IMR-90 (cell line): Measurements from ENCODE around the gene FAXDC2.

Source experiments
- CHD1 ChIP-seq: IDR thresholded peaks from 2 replicates; pipeline ENCODE4 v1.6.1; 2012; ENCODE audit warnings: low read depth, low read length, improper control_type of control experiment
- FOS ChIP-seq: fragments of 150-350 bp; IDR thresholded peaks from 2 replicates; pipeline ENCODE4 v1.6.1; 2016; ENCODE audit warnings: low read depth, low read length
- MAFK ChIP-seq: IDR thresholded peaks from 2 replicates; pipeline ENCODE4 v1.6.1; 2012; ENCODE audit warnings: low read depth, low read length, improper control_type of control experiment
- MXI1 ChIP-seq: IDR thresholded peaks from 2 replicates; pipeline ENCODE4 v1.6.1; 2012; ENCODE audit warnings: low read depth, mild to moderate bottlenecking, low read length, moderate library complexity, borderline replicate concordance
- POLR2A ChIP-seq: IDR thresholded peaks from 2 replicates; pipeline ENCODE4 v1.6.1; 2012; ENCODE audit warnings: mild to moderate bottlenecking, low read depth, low read length
- RAD21 ChIP-seq: IDR thresholded peaks from 2 replicates; pipeline ENCODE4 v1.6.1; 2012; ENCODE audit warnings: low read length, improper control_type of control experiment
- RCOR1 ChIP-seq: IDR thresholded peaks from 2 replicates; pipeline ENCODE4 v1.6.1; 2012; ENCODE audit warnings: mild to moderate bottlenecking, low read length, improper control_type of control experiment; ENCODE audit not compliant: insufficient replicate concordance
- TF ChIP-seq, protein P1 (sequence below): conservative IDR thresholded peaks from 2 replicates; pipeline ENCODE4 v1.5.1; 2012; ENCODE audit warnings: mild to moderate bottlenecking, low read depth, low read length, improper control_type of control experiment

DNA sequence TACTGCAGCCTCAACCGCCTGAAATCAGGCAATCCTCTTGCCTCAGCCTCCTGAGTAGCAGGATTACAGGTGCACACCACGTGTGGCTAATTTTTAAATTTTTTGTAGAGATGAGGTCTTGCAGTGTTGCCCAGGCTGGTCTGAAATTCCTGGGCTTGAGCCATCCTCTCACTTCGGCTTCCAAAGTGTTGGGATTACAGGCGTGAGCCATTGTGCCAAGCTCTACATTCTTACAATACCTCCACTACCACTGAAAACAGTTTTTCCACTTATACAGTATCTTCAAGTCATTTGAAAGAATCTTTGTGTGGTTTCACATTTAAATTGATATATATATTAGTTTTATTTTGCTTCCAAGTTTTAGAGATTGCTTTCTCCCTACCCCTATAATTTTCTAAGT is 52.6 kb downstream of the FAXDC2 start:
- TF ChIP-seq POLR2A = no peak
- no peak for TF ChIP-seq RCOR1
- TF ChIP-seq, protein P1, sequence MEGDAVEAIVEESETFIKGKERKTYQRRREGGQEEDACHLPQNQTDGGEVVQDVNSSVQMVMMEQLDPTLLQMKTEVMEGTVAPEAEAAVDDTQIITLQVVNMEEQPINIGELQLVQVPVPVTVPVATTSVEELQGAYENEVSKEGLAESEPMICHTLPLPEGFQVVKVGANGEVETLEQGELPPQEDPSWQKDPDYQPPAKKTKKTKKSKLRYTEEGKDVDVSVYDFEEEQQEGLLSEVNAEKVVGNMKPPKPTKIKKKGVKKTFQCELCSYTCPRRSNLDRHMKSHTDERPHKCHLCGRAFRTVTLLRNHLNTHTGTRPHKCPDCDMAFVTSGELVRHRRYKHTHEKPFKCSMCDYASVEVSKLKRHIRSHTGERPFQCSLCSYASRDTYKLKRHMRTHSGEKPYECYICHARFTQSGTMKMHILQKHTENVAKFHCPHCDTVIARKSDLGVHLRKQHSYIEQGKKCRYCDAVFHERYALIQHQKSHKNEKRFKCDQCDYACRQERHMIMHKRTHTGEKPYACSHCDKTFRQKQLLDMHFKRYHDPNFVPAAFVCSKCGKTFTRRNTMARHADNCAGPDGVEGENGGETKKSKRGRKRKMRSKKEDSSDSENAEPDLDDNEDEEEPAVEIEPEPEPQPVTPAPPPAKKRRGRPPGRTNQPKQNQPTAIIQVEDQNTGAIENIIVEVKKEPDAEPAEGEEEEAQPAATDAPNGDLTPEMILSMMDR = no peak
- TF ChIP-seq RAD21 = no peak
- no peak for TF ChIP-seq MXI1
- no peak for TF ChIP-seq CHD1
- TF ChIP-seq FOS = no peak
- no peak for TF ChIP-seq MAFK
